NOMO-1 treated with dmso at 0.1 percent for 144 hours (cell line): ENCODE data around the gene SULT1E1.

ENCODE experiments used
- DNase-seq: peaks from one replicate; lab custom pipeline; 2025; ENCODE audit not compliant: unreplicated experiment; lab: John Stamatoyannopoulos, UW

SULT1E1 gene, protein sequence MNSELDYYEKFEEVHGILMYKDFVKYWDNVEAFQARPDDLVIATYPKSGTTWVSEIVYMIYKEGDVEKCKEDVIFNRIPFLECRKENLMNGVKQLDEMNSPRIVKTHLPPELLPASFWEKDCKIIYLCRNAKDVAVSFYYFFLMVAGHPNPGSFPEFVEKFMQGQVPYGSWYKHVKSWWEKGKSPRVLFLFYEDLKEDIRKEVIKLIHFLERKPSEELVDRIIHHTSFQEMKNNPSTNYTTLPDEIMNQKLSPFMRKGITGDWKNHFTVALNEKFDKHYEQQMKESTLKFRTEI

GRCh38 chr4:69860052-69860451, at the start of gene SULT1E1:
SULT1E1 (minus strand) TSS chr4:69860145; CDS start chr4:69857644, 2,501 bp downstream.
- no peak for DNase-seq

DNA sequence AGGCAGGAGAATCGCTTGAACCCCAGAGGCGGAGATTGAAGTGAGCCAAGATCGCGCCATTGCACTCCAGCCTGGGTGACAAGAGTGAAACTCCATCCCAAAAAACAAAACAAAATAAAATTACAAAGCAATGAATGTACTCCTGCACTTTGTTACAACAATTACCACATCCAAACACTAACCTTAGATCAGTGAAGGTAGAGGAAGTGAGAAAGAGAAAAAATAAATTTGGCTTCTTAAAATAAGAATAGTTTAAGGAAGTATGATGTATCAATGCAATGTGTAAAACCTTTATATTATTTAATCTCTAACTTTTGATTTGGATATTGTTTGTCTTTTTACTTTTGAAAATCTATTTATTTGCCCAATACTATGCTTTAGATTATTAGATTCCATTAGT, 49.2 kb upstream of the SULT1E1 start:
- DNase-seq, result no peak

- DNase-seq, result no peak
Measured at GRCh38 chr4:69907151-69907550, 47.2 kb upstream of the SULT1E1 start.

GRCh38 chr4:69896530-69897116, 36.7 kb upstream of the SULT1E1 start:
- no peak for DNase-seq

- no peak for DNase-seq
Measured at GRCh38 chr4:69894721-69895120, 34.8 kb upstream of the SULT1E1 start.

- DNase-seq, result no peak
Measured at GRCh38 chr4:69894186-69894585, 34.2 kb upstream of the SULT1E1 start.

- no peak for DNase-seq
Measured at GRCh38 chr4:69888336-69888735, 28.4 kb upstream of the SULT1E1 start.

DNA sequence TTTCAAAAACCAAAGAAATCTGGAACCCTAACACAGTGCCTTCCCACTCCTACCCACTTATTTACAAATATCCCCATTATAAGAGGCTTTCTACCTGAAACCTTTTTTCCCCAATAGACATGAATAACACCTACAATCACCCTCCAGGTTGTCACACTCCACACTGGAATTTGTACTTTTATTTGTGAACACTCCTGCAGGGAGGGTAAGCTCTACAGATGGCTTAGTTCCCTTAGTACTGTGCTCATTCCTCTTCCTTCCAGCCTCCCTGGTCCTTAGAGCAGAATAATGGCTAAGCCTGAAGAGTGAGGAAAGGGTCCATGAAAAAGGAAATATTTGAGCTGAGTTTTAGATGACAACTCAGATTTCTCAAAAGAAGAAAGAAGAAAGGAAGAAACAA, 22.2 kb upstream of the SULT1E1 start:
- no peak for DNase-seq

DNA sequence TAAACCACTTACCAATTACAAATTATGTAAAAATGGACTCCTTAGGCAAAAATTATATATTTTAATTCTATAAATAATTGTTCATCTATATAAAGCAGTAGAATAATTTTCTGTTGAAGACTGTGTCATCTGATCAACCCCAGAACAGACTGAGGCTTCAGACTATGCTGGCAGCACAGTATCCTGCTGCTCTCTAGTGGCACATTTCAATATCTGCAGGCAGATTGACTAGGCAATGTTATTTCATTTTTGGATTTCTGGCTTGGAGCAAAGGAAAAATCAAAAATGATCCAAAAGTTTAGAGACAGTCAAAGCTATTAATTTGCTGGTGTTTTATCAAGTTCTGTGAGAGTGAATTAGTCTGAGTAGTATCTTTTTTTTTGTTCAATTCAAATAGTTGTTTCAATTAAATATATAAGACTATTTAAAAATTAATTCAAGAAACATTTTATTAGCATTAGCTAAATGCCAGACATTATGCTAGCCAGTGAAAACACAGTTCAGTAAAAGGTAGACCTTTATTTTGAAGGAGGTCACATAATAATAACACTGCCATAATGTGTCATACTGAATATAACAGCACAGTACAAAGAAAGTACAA, 21.3 kb upstream of the SULT1E1 start:
- peak; percentile 28 for DNase-seq

- DNase-seq, result no peak
Measured at GRCh38 chr4:69878250-69878649, 18.3 kb upstream of the SULT1E1 start.

- no peak for DNase-seq
Measured at GRCh38 chr4:69877453-69877852, 17.5 kb upstream of the SULT1E1 start.

DNA sequence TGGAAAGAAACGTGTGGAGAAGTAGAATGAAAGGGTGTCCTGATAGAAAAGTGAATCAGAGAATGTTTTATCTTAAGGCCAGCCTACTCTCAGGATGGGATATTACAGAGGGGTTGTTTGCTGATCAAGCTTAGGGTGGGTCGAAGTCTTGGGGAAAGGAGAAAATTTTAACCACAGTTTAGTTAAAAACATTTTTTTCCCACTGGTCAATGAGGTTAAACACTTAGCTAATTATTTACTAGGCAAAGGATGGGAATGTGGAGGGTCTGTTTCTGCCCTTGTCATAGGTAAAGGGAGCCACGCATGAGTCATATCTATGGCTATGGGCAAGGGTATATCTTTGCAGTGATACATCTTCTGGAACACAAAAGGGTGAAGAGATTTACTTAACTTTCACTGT, 16.1 kb upstream of the SULT1E1 start:
- no peak for DNase-seq

GRCh38 chr4:69875576-69875975, 15.6 kb upstream of the SULT1E1 start:
- no peak for DNase-seq

- no peak for DNase-seq
Measured at GRCh38 chr4:69874507-69874906, 14.6 kb upstream of the SULT1E1 start.

GRCh38 chr4:69861756-69862155, 1.8 kb upstream of the SULT1E1 start:
- DNase-seq, result no peak

GRCh38 chr4:69860521-69861298, 765 bp upstream of the SULT1E1 start:
- DNase-seq, result no peak

DNA sequence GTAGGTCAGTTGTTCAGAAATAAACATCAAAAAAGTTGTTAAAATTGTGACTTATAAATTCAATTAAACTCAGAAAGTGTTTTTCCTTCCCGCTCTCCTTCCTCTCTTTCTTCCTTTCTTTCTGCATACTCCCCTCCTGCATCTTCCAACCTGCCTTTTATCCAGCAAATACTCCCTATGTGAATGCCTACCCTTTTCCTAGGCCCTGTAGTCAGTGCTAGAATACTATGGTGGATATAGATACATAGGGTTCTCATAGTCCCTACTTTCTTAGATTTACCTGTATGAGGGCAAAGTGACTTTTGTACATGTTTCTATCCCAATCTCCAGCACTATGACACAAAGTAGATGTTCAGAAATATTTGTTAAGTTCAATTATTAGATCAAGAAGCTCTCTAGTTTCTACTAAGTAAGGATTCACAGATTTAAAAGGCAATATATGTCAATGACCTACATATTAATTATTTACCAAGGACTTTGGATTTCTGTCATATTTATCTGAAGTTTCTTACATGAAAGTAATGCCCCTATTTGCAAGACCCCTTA, 732 bp downstream of the SULT1E1 start:
- DNase-seq, result no peak

DNA sequence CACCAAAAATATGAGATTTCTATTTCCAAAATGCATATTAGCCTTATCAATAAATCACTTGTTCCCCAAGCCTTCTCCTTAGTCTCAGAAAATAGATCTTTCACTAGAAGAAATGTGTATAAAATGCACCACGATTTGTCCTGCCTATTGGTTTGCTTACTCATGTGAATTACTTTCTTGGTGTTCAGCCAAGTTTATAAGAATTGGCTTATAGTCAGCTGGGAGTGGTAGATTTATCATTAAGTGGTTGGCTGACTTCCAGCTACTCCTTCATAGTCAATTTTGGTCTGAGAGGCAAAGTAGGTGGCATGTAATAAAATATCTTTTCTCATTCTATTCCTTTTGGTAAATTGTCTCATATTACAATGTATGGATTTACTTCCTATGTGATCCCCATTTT, 1.3 kb downstream of the SULT1E1 start:
- no peak for DNase-seq

GRCh38 chr4:69855822-69856221, 4.1 kb downstream of the SULT1E1 start:
- no peak for DNase-seq

- no peak for DNase-seq
Measured at GRCh38 chr4:69849969-69850368, 10.0 kb downstream of the SULT1E1 start.

- no peak for DNase-seq
Measured at GRCh38 chr4:69849297-69849696, 10.6 kb downstream of the SULT1E1 start.
